BLaER1 treated with 17β-estradiol and CSF1 and Interleukin-3, amounts not matched to agents 10 nM and 100 nM (cell line): ENCODE data around the gene PPARG.

Source experiments
- H3K27ac ChIP-seq, 11 experiments: shearing (Covaris generic); formaldehyde crosslinking; 2 replicates each; pipeline ENCODE4 v1.8.1; 2022
- H3K27me3 ChIP-seq, 11 experiments: shearing (Covaris generic); formaldehyde crosslinking; 2 replicates each; pipeline ENCODE4 v1.8.1; 2022
- H3K36me3 ChIP-seq, 11 experiments: shearing (Covaris generic); formaldehyde crosslinking; 2 replicates each; pipeline ENCODE4 v1.8.1; 2022
- H3K4me1 ChIP-seq, 10 experiments: shearing (Covaris generic); formaldehyde crosslinking; 2 replicates each; pipeline ENCODE4 v1.8.1; 2022
- H3K4me2 ChIP-seq, 11 experiments: shearing (Covaris generic); formaldehyde crosslinking; 2 replicates each; pipeline ENCODE4 v1.8.1; 2022
- H3K4me3 ChIP-seq, 10 experiments: shearing (Covaris generic); formaldehyde crosslinking; 2 replicates each; pipeline ENCODE4 v1.8.1; 2022
- H3K9ac ChIP-seq, 11 experiments: shearing (Covaris generic); formaldehyde crosslinking; 2 replicates each; pipeline ENCODE4 v1.8.1; 2022
- H3K9me3 ChIP-seq, 11 experiments: shearing (Covaris generic); formaldehyde crosslinking; replicated peaks in 1 of 11; 2 replicates each; pipeline ENCODE4 v1.8.1; 2022
- H4K20me1 ChIP-seq, 11 experiments: shearing (Covaris generic); formaldehyde crosslinking; 2 replicates each; pipeline ENCODE4 v1.8.1; 2022
- Cebpa-rat ChIP-seq, 11 experiments: shearing (Covaris generic); IDR thresholded peaks; 2 replicates each; pipeline ENCODE4 v1.8.1; 2022

Gene PPARG

GRCh38 chr3:12286927-12287726 is 1.7 kb upstream of the PPARG start:
- H3K27ac ChIP-seq = no peak overlapping the region
- no peaks in the 10 kb centered on the region for H3K36me3 ChIP-seq
- H3K4me3 ChIP-seq = no peak overlapping the region
- H4K20me1 ChIP-seq = no peaks in the 10 kb centered on the region
- no peak for TF ChIP-seq Cebpa-rat (IDR thresholded peaks at IDR 0.05)
- peaks cover 15 to 31% (median 20%) of the 10 kb centered on the region in 11 experiments for H3K9me3 ChIP-seq
- no peak overlapping the region for H3K9ac ChIP-seq
- peaks cover 24 to 35% (median 29%) of the 10 kb centered on the region in 11 experiments for H3K27me3 ChIP-seq
- no peaks in the 10 kb centered on the region for H3K4me1 ChIP-seq
- no peak overlapping the region for H3K4me2 ChIP-seq

- Histone ChIP-seq H3K36me3 (no peaks in the 10 kb centered on the region), H3K9ac (no peak overlapping the region), H3K4me3 (no peak overlapping the region), H3K27ac (no peak overlapping the region), H3K9me3 (peaks cover 15 to 31% (median 20%) of the 10 kb centered on the region in 11 experiments), H3K4me1 (no peaks in the 10 kb centered on the region), H3K4me2 (no peak overlapping the region), H3K27me3 (peaks cover 24 to 35% (median 29%) of the 10 kb centered on the region in 11 experiments), H4K20me1 (no peaks in the 10 kb centered on the region)
- TF ChIP-seq Cebpa-rat (IDR thresholded peaks at IDR 0.05) = no peak
Measured at GRCh38 chr3:12287727-12288181, 1.1 kb upstream of the PPARG start.

DNA sequence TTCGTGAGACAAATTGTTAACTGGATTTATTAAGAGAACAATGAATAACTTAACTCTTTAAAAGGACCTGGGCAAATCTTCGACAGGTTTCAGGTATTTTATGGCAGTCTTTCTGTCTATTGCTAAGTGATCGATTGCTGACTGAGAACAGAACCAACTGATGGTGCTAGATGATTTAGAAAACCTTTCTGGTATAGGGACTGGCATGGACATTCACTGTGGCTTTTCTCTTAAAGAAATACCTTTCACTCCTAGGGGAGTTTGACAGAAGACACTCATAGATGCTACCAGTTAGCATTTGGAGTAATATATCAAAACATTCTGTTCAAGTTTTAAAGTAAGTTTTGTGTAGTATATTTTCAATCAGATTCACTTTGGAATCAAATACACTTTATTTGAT is 654 bp downstream of the PPARG start:
- no peak overlapping the region for H3K27ac ChIP-seq

DNA sequence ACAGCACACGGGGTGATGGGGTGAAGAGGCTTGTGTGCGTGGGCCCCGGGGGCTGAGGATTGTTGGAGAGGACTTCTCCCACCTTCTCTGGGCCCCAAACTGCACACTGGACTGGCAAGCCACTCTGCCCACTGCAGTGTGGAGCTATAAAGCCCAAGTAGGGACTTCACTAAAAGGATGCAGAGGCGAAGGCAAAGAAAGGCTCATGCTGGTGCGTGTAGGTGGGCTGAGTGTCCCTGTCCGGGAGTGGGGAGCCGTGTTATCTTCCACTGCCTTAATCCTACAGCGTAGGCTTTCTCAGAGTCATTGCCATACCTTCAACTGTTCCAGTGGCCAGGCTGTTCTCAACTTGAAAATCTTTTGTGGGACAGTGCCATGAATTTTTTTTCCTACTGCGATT is 3.9 kb downstream of the PPARG start:
- Histone ChIP-seq H3K27me3 (peaks cover 10 to 14% (median 13%) of the 10 kb centered on the region in 11 experiments), H3K4me3 (no peak overlapping the region), H3K9ac (no peak overlapping the region), H3K36me3 (no peaks in the 10 kb centered on the region), H3K27ac (no peak overlapping the region), H4K20me1 (no peaks in the 10 kb centered on the region), H3K4me2 (no peak overlapping the region), H3K9me3 (peaks cover 8 to 11% (median 10%) of the 10 kb centered on the region in 11 experiments), H3K4me1 (no peaks in the 10 kb centered on the region)
- no peak for TF ChIP-seq Cebpa-rat (IDR thresholded peaks at IDR 0.05)

More for the DNA sequence above, 654 bp downstream of the PPARG start:
- H3K27me3 ChIP-seq = peaks cover 24 to 35% (median 29%) of the 10 kb centered on the region in 11 experiments
- H4K20me1 ChIP-seq = no peaks in the 10 kb centered on the region
- H3K4me2 ChIP-seq = no peak overlapping the region
- no peak for TF ChIP-seq Cebpa-rat (IDR thresholded peaks at IDR 0.05)
- H3K9me3 ChIP-seq = peaks cover 15 to 31% (median 20%) of the 10 kb centered on the region in 11 experiments
- no peak overlapping the region for H3K4me3 ChIP-seq
- H3K4me1 ChIP-seq = no peaks in the 10 kb centered on the region
- H3K9ac ChIP-seq = no peak overlapping the region
- no peaks in the 10 kb centered on the region for H3K36me3 ChIP-seq

DNA sequence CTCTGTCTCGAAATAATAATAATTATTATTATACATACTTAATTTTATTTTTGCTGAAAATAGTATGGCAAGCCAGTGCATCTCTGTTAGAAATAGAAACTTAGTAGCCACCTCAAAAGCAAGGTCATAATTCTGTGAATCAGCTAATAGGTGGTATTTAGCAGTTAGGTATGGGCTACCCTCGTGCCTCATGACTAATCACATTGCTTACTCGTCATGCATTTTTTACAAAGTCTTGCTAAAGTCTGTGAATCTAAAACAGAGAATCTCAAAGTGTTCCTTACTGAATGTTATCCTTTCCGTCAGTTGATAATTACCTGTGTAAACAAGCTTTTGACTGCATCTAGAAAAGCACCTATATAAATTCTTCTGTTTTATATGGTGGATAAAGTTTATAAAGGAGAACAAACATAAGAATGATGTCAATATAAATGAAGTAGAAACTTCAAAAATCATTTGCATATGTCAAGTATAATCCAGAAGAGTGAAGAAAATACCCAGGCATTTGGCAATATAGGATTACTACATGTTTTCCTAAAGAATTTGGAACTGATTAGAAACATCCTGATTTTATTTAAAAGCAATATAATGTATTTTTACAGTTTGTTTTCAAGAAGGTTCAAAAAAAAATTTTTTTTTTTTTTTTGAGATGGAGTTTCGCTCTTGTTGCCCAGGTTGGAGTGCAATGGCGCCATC is 6.2 kb downstream of the PPARG start:
- H3K4me1 ChIP-seq = no peaks in the 10 kb centered on the region
- H4K20me1 ChIP-seq = no peaks in the 10 kb centered on the region
- H3K27ac ChIP-seq = no peak overlapping the region
- no peak for TF ChIP-seq Cebpa-rat (IDR thresholded peaks at IDR 0.05)
- no peaks in the 10 kb centered on the region for H3K27me3 ChIP-seq
- no peak overlapping the region for H3K4me2 ChIP-seq
- H3K9ac ChIP-seq = no peak overlapping the region
- no peaks in the 10 kb centered on the region for H3K9me3 ChIP-seq
- no peaks in the 10 kb centered on the region for H3K36me3 ChIP-seq
- H3K4me3 ChIP-seq = no peak overlapping the region

- Histone ChIP-seq H3K9ac (no peak overlapping the region), H3K4me2 (no peak overlapping the region), H3K9me3 (no peaks in the 10 kb centered on the region), H3K36me3 (no peaks in the 10 kb centered on the region), H3K27me3 (no peaks in the 10 kb centered on the region), H3K27ac (no peak overlapping the region), H3K4me3 (no peak overlapping the region), H3K4me1 (peaks cover 0 to 2% (median 0%) of the 10 kb centered on the region in 10 experiments; a peak in 2 of 20 replicates), H4K20me1 (no peaks in the 10 kb centered on the region)
- TF ChIP-seq Cebpa-rat (IDR thresholded peaks at IDR 0.05) = no peak
Measured at GRCh38 chr3:12296511-12296910, 7.6 kb downstream of the PPARG start.

DNA sequence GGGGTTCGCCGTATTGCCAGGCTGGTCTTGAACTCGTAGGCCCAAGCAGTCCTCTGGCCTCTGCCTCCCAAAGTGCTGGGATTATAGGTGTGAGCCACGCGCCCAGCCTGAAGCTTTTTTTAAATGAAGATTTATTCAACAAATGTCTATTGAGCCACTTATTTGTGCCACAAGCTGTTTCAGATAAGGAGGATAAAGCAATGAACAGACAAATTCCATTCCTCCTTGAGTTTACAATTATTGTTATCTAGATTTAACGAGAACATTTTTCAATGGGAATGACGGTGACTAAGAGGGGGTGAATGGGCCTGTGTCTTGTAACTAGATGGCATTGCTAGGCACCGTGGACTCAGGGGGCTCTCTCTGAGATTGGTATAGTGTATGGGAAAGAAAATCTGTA is 10.2 kb downstream of the PPARG start:
- TF ChIP-seq Cebpa-rat (IDR thresholded peaks at IDR 0.05) = no peak
- peaks cover 0 to 27% (median 5%) of the 10 kb centered on the region in 10 experiments; a peak in 9 of 20 replicates for H3K4me1 ChIP-seq

GRCh38 chr3:12300137-12300536 is 11.3 kb downstream of the PPARG start:
- Histone ChIP-seq H3K9me3 (no peaks in the 10 kb centered on the region), H3K4me2 (no peak overlapping the region), H4K20me1 (no peaks in the 10 kb centered on the region), H3K27ac (no peak overlapping the region), H3K4me3 (no peak overlapping the region), H3K9ac (no peak overlapping the region), H3K36me3 (no peaks in the 10 kb centered on the region), H3K4me1 (peaks cover 0 to 38% (median 6%) of the 10 kb centered on the region in 10 experiments; a peak in 9 of 20 replicates), H3K27me3 (no peaks in the 10 kb centered on the region)
- no peak for TF ChIP-seq Cebpa-rat (IDR thresholded peaks at IDR 0.05)

More for the DNA sequence above, 10.2 kb downstream of the PPARG start:
- H3K9ac ChIP-seq = no peak overlapping the region
- H3K27ac ChIP-seq = no peak overlapping the region
- no peak overlapping the region for H3K4me3 ChIP-seq
- no peaks in the 10 kb centered on the region for H3K36me3 ChIP-seq
- no peaks in the 10 kb centered on the region for H3K9me3 ChIP-seq
- no peak overlapping the region for H3K4me2 ChIP-seq
- no peaks in the 10 kb centered on the region for H3K27me3 ChIP-seq
- H4K20me1 ChIP-seq = no peaks in the 10 kb centered on the region

DNA sequence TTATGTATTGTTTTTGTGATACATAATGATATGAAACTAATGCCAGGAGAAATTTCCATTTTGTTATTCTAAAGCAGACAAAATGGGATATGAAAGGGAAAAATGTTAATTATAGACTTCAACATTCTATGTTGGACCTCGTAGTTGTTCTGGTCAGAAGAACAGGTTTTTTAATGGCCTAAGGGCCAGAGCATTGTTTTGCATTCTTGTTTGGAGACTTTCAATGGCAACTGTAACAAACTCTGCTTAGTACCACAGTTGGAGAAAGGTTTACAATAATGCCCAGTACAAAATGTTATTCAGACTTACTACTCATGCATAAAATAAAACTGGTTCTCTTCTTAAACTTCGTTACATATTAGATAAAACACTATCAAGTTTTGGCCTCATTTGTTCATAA is 12.2 kb downstream of the PPARG start:
- no peak overlapping the region for H3K4me2 ChIP-seq
- no peak overlapping the region for H3K27ac ChIP-seq
- H3K9ac ChIP-seq = no peak overlapping the region
- TF ChIP-seq Cebpa-rat (IDR thresholded peaks at IDR 0.05) = no peak
- no peaks in the 10 kb centered on the region for H3K9me3 ChIP-seq
- no peak overlapping the region for H3K4me3 ChIP-seq
- peaks cover 0 to 41% (median 6%) of the 10 kb centered on the region in 10 experiments; a peak in 9 of 20 replicates for H3K4me1 ChIP-seq
- no peaks in the 10 kb centered on the region for H4K20me1 ChIP-seq
- no peaks in the 10 kb centered on the region for H3K36me3 ChIP-seq
- H3K27me3 ChIP-seq = no peaks in the 10 kb centered on the region
